SK-N-SH (cell line): ENCODE results near the gene OGDHL.

Experiments
- CHD2 ChIP-seq: fragments of 150-350 bp; IDR thresholded peaks from 2 replicates; pipeline ENCODE4 v1.6.1; 2018; ENCODE audit warnings: low read length; ENCODE audit not compliant: partially characterized antibody
- CTCF ChIP-seq: fragments of 200-600 bp; sonication (generic); IDR thresholded peaks from 2 replicates; pipeline ENCODE4 v1.6.1; 2017; ENCODE audit warnings: antibody characterized with exemption, mild to moderate bottlenecking, moderate library complexity
- EP300 ChIP-seq, 2 experiments: IDR thresholded peaks; 2 replicates each; pipeline versions ENCODE4 v1.4.0 to v1.6.1; 2012; ENCODE audit warnings: borderline replicate concordance in 1 of 2, low read depth in 1 of 2, low read length in 1 of 2
- FOXJ3 ChIP-seq: sonication (generic); formaldehyde crosslinking; IDR thresholded peaks from 2 replicates; pipeline ENCODE4 v1.5.1; 2020; ENCODE audit warnings: mild to moderate bottlenecking, missing genetic modification reagents
- FOXM1 ChIP-seq: IDR thresholded peaks from 2 replicates; pipeline ENCODE4 v1.4.0; 2012; ENCODE audit warnings: low read depth, mild to moderate bottlenecking
- GABPA ChIP-seq: IDR thresholded peaks from 2 replicates; pipeline ENCODE4 v1.4.0; 2012; ENCODE audit warnings: low read depth, mild to moderate bottlenecking
- NFIC ChIP-seq: IDR thresholded peaks from 2 replicates; pipeline ENCODE4 v1.4.0; 2012; ENCODE audit warnings: borderline replicate concordance
- POLR2AphosphoS5 ChIP-seq: IDR thresholded peaks from 2 replicates; pipeline ENCODE4 v1.6.1; 2012; ENCODE audit warnings: low read depth, low read length
- SIN3A ChIP-seq: IDR thresholded peaks from 2 replicates; pipeline ENCODE4 v1.6.1; 2012; ENCODE audit warnings: low read depth, mild to moderate bottlenecking, low read length, moderate library complexity, borderline replicate concordance
- TAF1 ChIP-seq: IDR thresholded peaks from 2 replicates; pipeline ENCODE4 v1.6.1; 2012; ENCODE audit warnings: low read depth, mild to moderate bottlenecking, low read length, moderate library complexity, borderline replicate concordance
- YY1 ChIP-seq: IDR thresholded peaks from 2 replicates; pipeline ENCODE4 v1.4.0; 2012; ENCODE audit warnings: low read depth, mild to moderate bottlenecking
- TF ChIP-seq, protein P1 (sequence below): IDR thresholded peaks from 2 replicates; pipeline ENCODE4 v1.6.1; 2012; ENCODE audit warnings: mild to moderate bottlenecking, low read depth, low read length, moderate library complexity

DNA sequence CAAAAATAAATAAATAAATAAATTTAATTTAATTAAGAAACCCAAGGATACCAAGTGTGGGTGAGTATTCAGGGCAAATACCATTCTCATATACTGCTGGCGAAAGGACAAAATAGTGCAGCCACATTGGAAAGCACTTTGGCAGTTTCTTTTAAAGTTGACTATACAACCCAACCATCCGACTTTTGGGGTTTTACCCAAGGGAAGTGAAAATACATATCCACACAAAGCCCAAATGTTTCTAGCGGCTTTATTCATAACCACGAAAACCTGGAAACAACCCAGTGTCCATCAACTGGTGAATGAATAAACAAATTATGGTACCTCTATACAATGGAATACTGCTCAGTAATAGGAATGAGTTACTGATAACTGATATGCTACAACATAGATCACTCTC lies 36.2 kb upstream of the OGDHL start:
- TF ChIP-seq CTCF (no peak), GABPA (no peak), POLR2AphosphoS5 (no peak), SIN3A (no peak), CHD2 (no peak), EP300 (IDR thresholded peaks at IDR 0.05; ENCODE audit: borderline replicate concordance in 1 of 2, low read depth in 1 of 2, low read length in 1 of 2) (no peak), TAF1 (no peak), FOXM1 (no peak), FOXJ3 (CRISPR knock-in tag) (no peak), YY1 (no peak), NFIC (no peak)
- TF ChIP-seq, protein P1, sequence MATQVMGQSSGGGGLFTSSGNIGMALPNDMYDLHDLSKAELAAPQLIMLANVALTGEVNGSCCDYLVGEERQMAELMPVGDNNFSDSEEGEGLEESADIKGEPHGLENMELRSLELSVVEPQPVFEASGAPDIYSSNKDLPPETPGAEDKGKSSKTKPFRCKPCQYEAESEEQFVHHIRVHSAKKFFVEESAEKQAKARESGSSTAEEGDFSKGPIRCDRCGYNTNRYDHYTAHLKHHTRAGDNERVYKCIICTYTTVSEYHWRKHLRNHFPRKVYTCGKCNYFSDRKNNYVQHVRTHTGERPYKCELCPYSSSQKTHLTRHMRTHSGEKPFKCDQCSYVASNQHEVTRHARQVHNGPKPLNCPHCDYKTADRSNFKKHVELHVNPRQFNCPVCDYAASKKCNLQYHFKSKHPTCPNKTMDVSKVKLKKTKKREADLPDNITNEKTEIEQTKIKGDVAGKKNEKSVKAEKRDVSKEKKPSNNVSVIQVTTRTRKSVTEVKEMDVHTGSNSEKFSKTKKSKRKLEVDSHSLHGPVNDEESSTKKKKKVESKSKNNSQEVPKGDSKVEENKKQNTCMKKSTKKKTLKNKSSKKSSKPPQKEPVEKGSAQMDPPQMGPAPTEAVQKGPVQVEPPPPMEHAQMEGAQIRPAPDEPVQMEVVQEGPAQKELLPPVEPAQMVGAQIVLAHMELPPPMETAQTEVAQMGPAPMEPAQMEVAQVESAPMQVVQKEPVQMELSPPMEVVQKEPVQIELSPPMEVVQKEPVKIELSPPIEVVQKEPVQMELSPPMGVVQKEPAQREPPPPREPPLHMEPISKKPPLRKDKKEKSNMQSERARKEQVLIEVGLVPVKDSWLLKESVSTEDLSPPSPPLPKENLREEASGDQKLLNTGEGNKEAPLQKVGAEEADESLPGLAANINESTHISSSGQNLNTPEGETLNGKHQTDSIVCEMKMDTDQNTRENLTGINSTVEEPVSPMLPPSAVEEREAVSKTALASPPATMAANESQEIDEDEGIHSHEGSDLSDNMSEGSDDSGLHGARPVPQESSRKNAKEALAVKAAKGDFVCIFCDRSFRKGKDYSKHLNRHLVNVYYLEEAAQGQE, result no peak
